BLaER1 treated with 17β-estradiol and CSF1 and Interleukin-3, amounts not matched to agents 10 nM and 100 nM (cell line): ENCODE measurements around the gene NCOR1.
"Not testable (repeated sequence)": the region's sequence is repeated elsewhere in the genome, so short reads cannot be mapped to it uniquely, and the experiment has no call there.

Experiments
- H3K27ac ChIP-seq, 11 experiments: shearing (Covaris generic); formaldehyde crosslinking; 2 replicates each; pipeline ENCODE4 v1.8.1; 2022
- H3K27me3 ChIP-seq, 11 experiments: shearing (Covaris generic); formaldehyde crosslinking; 2 replicates each; pipeline ENCODE4 v1.8.1; 2022
- H3K36me3 ChIP-seq, 11 experiments: shearing (Covaris generic); formaldehyde crosslinking; 2 replicates each; pipeline ENCODE4 v1.8.1; 2022
- H3K4me1 ChIP-seq, 10 experiments: shearing (Covaris generic); formaldehyde crosslinking; 2 replicates each; pipeline ENCODE4 v1.8.1; 2022
- H3K4me2 ChIP-seq, 11 experiments: shearing (Covaris generic); formaldehyde crosslinking; 2 replicates each; pipeline ENCODE4 v1.8.1; 2022
- H3K4me3 ChIP-seq, 10 experiments: shearing (Covaris generic); formaldehyde crosslinking; 2 replicates each; pipeline ENCODE4 v1.8.1; 2022
- H3K9ac ChIP-seq, 11 experiments: shearing (Covaris generic); formaldehyde crosslinking; 2 replicates each; pipeline ENCODE4 v1.8.1; 2022
- H3K9me3 ChIP-seq, 11 experiments: shearing (Covaris generic); formaldehyde crosslinking; replicated peaks in 1 of 11; 2 replicates each; pipeline ENCODE4 v1.8.1; 2022
- H4K20me1 ChIP-seq, 11 experiments: shearing (Covaris generic); formaldehyde crosslinking; 2 replicates each; pipeline ENCODE4 v1.8.1; 2022
- Cebpa-rat ChIP-seq, 11 experiments: shearing (Covaris generic); IDR thresholded peaks; 2 replicates each; pipeline ENCODE4 v1.8.1; 2022

Gene NCOR1

DNA sequence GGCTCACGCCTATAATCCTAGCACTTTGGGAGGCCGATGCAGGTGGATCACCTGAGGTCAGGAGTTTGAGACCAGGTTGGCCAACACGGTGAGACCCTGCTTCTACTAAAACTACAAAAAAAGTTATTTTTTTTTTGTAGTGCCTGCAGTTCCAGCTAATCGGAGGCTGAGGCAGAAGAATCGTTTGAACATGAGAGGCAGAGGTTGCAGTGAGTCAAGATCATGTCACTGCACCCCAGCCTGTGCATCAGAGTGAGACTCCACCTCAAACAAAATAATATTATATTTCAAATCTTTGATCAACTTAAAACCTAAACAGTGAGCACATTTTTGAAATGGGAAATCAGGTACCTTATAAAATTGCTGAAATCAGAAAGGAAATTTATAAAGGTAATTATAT is 36.5 kb downstream of the NCOR1 start:
- Histone ChIP-seq H3K9ac (no peak overlapping the region), H3K27me3 (no peaks in the 10 kb centered on the region), H3K4me3 (no peak overlapping the region), H3K9me3 (peaks cover 0 to 16% (median 11%) of the 10 kb centered on the region in 11 experiments; a peak in 16 of 22 replicates), H3K4me2 (no peak overlapping the region), H3K27ac (no peak overlapping the region), H3K36me3 (peaks cover 61 to 89% (median 80%) of the 10 kb centered on the region in 11 experiments), H4K20me1 (peaks cover 16 to 84% (median 48%) of the 10 kb centered on the region in 11 experiments; a peak in 21 of 22 replicates), H3K4me1 (no peaks in the 10 kb centered on the region)
- no peak for TF ChIP-seq Cebpa-rat (IDR thresholded peaks at IDR 0.05)

DNA sequence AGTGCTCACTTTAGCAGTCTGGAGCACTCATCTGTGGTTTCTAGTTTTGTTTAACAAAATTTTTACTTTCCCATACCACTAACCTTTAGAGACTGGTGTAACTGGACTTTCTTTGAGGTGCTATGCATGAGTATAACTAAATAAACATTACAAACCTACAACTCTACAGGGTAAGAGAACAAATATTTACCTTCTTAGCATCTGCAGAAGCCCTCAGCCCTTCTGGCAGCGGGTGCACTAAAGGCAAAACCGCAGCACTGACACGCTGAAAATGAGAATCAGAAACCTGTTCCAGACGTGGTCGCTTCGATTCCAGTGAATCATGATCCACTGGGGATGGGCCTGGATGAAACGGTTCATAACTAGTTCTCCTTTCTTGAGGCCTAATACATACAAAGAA is 43.7 kb downstream of the NCOR1 start:
- Histone ChIP-seq H4K20me1 (peaks cover 16 to 67% (median 46%) of the 10 kb centered on the region in 11 experiments; a peak in 21 of 22 replicates), H3K9ac (no peak overlapping the region), H3K4me2 (no peak overlapping the region), H3K4me3 (no peak overlapping the region), H3K9me3 (no peaks in the 10 kb centered on the region), H3K27ac (no peak overlapping the region), H3K27me3 (no peaks in the 10 kb centered on the region), H3K4me1 (no peaks in the 10 kb centered on the region), H3K36me3 (peaks cover 64 to 97% (median 88%) of the 10 kb centered on the region in 11 experiments)
- TF ChIP-seq Cebpa-rat (IDR thresholded peaks at IDR 0.05): no peak

DNA sequence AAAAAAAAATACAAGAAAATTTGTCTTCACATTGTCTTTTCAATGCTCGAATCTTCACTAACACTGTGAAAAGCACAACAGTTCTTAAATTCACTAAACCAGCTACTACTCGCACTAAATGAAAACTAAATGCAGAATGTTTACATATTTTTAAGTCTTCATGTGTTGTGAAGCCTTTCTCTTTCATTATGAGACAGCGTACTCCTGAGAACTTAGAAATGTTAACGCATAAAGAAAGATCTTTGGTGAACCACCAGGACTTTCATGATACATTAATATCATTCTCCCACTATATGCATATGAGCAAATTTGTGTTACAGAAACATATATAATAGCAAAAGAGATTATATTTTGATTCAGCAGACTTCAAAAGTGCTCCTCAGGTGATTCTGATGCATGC is 48.6 kb downstream of the NCOR1 start:
- H3K9ac ChIP-seq, H3K27ac ChIP-seq, H3K4me2 ChIP-seq, H3K4me3 ChIP-seq, H3K4me1 ChIP-seq, H3K27me3 ChIP-seq, H3K9me3 ChIP-seq: not testable (repeated sequence)
- peaks cover 0 to 33% (median 4%) of the 10 kb centered on the region in 11 experiments; a peak in 12 of 22 replicates for H4K20me1 ChIP-seq
- peaks cover 51 to 98% (median 82%) of the 10 kb centered on the region in 11 experiments for H3K36me3 ChIP-seq

DNA sequence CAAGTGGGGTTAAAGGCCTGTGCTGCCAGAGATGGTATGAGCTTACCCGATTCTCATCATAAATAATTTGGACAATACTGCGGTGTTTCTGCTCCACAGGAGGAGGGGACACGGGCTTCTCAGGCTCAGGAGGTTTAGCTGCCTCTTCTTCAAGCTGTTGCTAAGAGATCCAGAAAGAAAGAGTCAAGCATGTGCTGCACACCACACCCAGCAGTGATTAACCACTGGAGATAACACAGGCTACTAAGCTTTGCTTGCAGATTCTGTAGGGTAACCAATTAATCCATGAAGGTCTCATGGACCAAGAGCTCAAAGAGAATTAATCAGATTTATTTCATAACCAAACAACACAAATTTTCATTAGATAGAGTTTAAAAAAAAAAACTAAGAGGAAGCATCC is 56.6 kb downstream of the NCOR1 start:
- H3K4me2 ChIP-seq: no peak overlapping the region
- no peaks in the 10 kb centered on the region for H3K4me1 ChIP-seq
- H3K27me3 ChIP-seq: no peaks in the 10 kb centered on the region
- TF ChIP-seq Cebpa-rat (IDR thresholded peaks at IDR 0.05): no peak
- H3K36me3 ChIP-seq: peaks cover 75 to 94% (median 90%) of the 10 kb centered on the region in 11 experiments
- peaks cover 0 to 7% (median 0%) of the 10 kb centered on the region in 11 experiments; a peak in 2 of 22 replicates for H3K9me3 ChIP-seq
- H4K20me1 ChIP-seq: peaks cover 0 to 12% (median 0%) of the 10 kb centered on the region in 11 experiments; a peak in 3 of 22 replicates
- H3K27ac ChIP-seq: no peak overlapping the region
- no peak overlapping the region for H3K4me3 ChIP-seq
- H3K9ac ChIP-seq: no peak overlapping the region

DNA sequence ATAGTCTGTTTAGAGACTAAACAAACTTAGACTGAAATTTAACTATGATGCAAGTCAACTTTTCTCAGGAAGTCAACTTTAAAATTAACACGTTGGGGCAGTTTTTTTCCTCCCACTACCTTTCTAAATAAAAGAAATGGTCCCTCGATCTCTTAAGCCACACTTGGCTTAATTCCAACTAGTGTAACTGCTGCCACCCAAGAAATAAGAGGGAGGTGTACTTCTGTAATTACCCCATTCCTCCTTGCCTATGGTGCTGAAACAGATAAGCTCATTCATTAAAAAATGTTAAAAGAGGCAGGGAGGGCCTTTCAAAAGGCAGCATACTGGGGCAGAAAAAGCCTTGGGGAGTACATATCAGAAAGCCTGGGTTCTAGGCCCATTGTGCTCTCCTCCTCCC is 59.8 kb downstream of the NCOR1 start:
- TF ChIP-seq Cebpa-rat (IDR thresholded peaks at IDR 0.05): no peak
- no peak overlapping the region for H3K4me3 ChIP-seq
- H3K9ac ChIP-seq: no peak overlapping the region
- no peak overlapping the region for H3K27ac ChIP-seq
- H3K27me3 ChIP-seq: no peaks in the 10 kb centered on the region
- H3K36me3 ChIP-seq: peaks cover 88 to 99% (median 94%) of the 10 kb centered on the region in 11 experiments
- H3K9me3 ChIP-seq: peaks cover 0 to 13% (median 6%) of the 10 kb centered on the region in 11 experiments; a peak in 8 of 22 replicates
- H3K4me1 ChIP-seq: no peaks in the 10 kb centered on the region
- H3K4me2 ChIP-seq: no peak overlapping the region
- H4K20me1 ChIP-seq: peaks cover 0 to 5% (median 0%) of the 10 kb centered on the region in 11 experiments; a peak in 2 of 22 replicates

DNA sequence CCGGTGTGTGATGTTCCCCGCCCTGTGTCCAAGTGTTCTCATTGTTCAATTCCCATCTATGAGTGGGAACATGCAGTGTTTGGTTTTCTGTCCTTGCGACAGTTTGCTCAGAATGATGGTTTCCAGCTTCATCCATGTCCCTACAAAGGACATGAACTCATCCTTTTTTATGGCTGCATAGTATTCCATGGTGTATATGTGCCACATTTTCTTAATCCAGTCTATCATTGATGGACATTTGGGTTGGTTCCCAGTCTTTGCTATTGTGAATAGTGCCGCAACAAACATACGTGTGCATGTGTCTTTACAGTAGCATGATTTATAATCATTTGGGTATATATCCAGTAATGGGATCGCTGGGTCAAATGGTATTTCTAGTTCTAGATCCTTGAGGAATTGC is 63.0 kb downstream of the NCOR1 start:
- H3K4me3 ChIP-seq, H3K4me2 ChIP-seq, H3K27ac ChIP-seq, H3K27me3 ChIP-seq, H3K4me1 ChIP-seq, H3K9ac ChIP-seq, H4K20me1 ChIP-seq: not testable (repeated sequence)
- peaks cover 0 to 13% (median 6%) of the 10 kb centered on the region in 11 experiments; a peak in 10 of 22 replicates for H3K9me3 ChIP-seq
- peaks cover 81 to 99% (median 95%) of the 10 kb centered on the region in 11 experiments for H3K36me3 ChIP-seq

DNA sequence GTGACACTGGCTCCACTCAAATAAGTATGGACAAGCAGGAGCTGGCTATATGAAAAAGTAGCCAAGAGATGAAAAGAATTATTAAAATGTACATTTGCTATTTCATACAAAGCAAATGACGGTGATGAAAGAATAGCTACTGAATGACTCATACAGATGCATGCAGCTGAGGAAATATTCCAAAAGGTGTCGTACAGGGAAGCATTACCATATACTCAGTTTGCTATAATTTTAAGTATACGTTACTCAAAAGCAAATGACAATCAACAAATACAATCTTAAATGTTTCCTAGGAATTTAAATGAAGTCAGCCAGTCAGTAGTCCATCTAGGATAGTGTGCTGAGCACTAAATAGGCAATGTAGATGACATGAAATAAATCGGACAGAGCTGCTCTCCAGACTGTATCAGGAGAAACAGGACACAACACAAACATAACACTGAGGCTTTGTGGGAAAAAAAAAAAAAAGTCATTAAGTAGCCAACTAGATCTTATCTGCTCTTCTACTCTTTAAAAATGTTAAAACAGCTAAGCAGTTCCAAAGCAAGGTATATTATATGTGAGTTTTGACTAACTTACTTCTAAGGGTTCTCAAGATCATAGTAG is 65.0 kb downstream of the NCOR1 start:
- Histone ChIP-seq H3K4me1 (no peaks in the 10 kb centered on the region), H3K9ac (no peak overlapping the region), H3K4me3 (no peak overlapping the region), H3K27me3 (no peaks in the 10 kb centered on the region), H3K4me2 (no peak overlapping the region), H3K36me3 (peaks cover 83 to 99% (median 93%) of the 10 kb centered on the region in 11 experiments), H4K20me1 (peaks cover 0 to 5% (median 0%) of the 10 kb centered on the region in 11 experiments; a peak in 2 of 22 replicates), H3K9me3 (peaks cover 0 to 16% (median 6%) of the 10 kb centered on the region in 11 experiments; a peak in 11 of 22 replicates), H3K27ac (no peak overlapping the region)
- TF ChIP-seq Cebpa-rat (IDR thresholded peaks at IDR 0.05): no peak

DNA sequence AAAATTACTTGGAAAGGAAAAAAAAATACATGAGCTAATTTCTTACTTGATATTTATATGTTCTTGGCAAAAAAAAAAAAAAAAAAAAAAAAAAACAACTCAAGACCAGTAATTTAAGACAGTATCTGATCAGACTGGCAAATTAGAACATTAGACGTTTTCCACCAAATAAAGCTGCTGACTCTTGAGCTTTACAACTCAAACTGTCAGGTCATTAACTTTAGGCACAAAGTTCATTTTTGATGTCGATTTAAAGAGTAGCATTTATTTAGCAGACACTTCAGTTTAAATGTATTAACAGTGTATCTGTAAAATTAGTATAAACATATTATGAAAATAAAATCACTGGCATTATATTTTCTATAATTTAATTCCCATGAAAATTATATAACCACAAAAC is 66.7 kb downstream of the NCOR1 start:
- H3K36me3 ChIP-seq: peaks cover 78 to 99% (median 94%) of the 10 kb centered on the region in 11 experiments
- no peak overlapping the region for H3K27ac ChIP-seq
- H3K4me2 ChIP-seq: no peak overlapping the region
- H3K9ac ChIP-seq: no peak overlapping the region
- H3K4me3 ChIP-seq: no peak overlapping the region
- H3K27me3 ChIP-seq: no peaks in the 10 kb centered on the region
- H3K4me1 ChIP-seq: no peaks in the 10 kb centered on the region
- no peak for TF ChIP-seq Cebpa-rat (IDR thresholded peaks at IDR 0.05)
- peaks cover 0 to 6% (median 0%) of the 10 kb centered on the region in 11 experiments; a peak in 3 of 22 replicates for H4K20me1 ChIP-seq
- peaks cover 0 to 18% (median 6%) of the 10 kb centered on the region in 11 experiments; a peak in 11 of 22 replicates for H3K9me3 ChIP-seq

DNA sequence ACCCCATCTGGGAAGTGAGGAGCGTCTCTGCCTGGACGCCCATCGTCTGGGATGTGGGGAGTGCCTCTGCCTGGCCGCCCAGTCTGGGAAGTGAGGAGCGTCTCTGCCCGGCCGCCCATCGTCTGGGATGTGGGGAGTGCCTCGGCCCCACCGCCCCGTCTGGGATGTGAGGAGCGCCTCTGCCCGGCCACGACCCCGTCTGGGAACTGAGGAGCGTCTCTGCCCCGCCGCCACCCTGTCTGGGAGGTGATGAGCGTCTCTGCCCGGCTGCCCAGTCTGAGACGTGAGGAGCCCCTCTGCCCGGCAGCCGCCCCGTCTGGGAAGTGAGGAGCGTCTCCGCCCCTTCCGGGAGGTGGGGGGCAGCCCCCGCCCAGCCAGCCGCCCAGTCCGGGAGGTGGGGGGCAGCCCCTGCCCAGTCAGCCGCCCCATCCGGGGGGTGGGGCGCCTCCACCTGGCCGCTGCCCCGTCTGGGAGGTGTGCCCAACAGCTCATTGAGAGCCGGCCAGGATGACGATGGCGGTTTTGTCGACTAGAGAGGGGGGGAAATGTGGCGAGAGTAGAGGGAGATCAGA is 69.9 kb downstream of the NCOR1 start:
- H3K27ac ChIP-seq, H3K4me3 ChIP-seq, H3K4me1 ChIP-seq, H3K9ac ChIP-seq, H4K20me1 ChIP-seq, H3K4me2 ChIP-seq, H3K27me3 ChIP-seq: not testable (repeated sequence)
- Histone ChIP-seq H3K9me3 (peaks cover 0 to 12% (median 0%) of the 10 kb centered on the region in 11 experiments; a peak in 5 of 22 replicates), H3K36me3 (peaks cover 82 to 100% (median 97%) of the 10 kb centered on the region in 11 experiments)
